ENCODE results near the gene CSDE1.
"Not testable (repeated sequence)": the region's sequence is repeated elsewhere in the genome, so short reads cannot be mapped to it uniquely, and the experiment has no call there.

The CSDE1 gene

DNA sequence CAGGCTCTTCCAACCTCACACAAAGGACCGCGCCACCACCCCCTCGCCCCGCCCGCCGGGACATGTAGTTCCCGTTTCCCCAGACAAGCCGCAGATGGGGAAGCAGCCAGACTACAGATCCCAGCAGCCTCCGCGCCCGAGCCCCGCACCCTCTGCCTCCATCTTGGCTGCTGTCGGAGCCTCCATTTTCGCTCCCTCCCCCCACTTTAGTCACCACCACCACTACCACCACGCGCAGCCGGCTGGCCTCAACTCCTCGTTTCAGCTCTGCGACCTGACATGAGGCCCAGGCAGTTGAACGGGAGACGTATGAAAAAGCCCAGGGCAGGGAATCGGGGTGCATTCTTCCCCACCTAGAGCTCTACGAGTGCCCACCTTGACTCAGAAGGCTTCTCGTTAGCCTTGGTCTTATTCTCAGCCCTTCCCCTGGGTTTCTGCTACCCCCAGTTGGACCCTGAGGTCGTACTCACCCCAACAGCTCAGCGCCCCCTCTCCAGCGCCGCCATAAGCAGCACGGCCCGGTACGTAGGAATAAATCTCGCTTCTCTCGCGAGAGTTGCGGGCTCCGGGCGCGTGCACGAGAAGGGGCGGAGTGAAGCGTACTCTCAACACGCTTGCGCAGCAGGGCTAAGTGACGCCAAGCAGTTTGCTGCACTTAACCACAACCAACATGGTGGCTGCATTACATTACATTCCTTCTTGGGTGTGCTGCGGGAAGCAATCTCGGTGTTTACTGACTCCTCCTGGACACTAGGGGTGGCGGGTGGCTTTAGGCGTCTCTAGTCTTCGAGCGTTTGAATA, at the start of gene CSDE1:
Gene CSDE1, minus strand, starts transcription at position 530 of the 801 bp plus-strand sequence. CDS start 18,094 bp downstream, outside the sequence.
- peak; percentile 99 for DNase-seq (ENCODE audit: low read depth)
- peak within 1 kb of the TSS; percentile 100 for H3K4me3 ChIP-seq (ENCODE audit: low read depth, low read length)
- peak; percentile 60 for TF ChIP-seq CTCF (conservative IDR thresholded peaks at IDR 0.05; ENCODE audit: low read depth, low read length)

DNA sequence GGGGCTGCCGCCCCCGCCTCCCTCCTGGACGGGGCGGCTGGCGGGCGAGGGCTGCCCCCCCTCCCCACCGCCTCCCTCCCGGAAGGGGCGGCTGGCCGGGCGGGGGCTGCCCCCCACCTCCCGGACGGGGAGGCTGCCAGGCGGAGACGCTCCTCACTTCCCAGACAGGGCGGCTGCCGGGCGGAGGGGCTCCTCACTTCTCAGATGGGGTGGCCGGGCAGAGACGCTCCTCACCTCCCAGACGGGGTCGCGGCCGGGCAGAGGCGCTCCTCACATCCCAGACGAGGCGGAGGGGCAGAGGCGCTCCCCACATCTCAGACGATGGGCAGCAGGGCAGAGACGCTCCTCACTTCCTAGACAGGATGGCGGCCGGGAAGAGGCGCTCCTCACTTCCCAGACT, 46.7 kb upstream of the CSDE1 start:
- not testable (repeated sequence) for DNase-seq (ENCODE audit: low read depth)

DNA sequence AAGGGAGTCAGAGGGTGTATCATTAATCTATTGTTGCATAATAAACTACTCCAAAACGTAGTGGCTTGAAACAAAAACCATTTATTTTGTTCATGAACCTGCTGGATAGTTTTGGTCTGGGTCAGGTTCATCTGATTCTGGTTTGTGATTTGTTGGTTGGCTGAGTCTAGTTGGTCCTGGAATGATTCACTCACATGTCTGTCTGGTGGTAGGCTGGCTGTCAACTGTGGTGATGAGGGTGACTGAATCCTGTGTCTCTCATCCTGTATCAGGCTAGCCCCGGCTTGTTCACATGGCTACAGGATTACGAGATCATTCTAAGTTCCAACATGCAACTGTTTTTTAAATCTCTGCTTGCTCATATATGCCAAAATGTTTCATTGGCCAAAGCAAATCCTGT, 45.2 kb upstream of the CSDE1 start:
- no peak overlapping the region for H3K4me3 ChIP-seq (ENCODE audit: low read depth, low read length)
- no peak for TF ChIP-seq CTCF (conservative IDR thresholded peaks at IDR 0.05; ENCODE audit: low read depth, low read length)
- DNase-seq (ENCODE audit: low read depth), result no peak

More for the DNA sequence above, 46.7 kb upstream of the CSDE1 start:
- H3K4me3 ChIP-seq (ENCODE audit: low read depth, low read length), result not testable (repeated sequence)

GRCh38 chr1:114794038-114794437, 36.3 kb upstream of the CSDE1 start:
- DNase-seq (ENCODE audit: low read depth), result no peak
- no peak for TF ChIP-seq CTCF (conservative IDR thresholded peaks at IDR 0.05; ENCODE audit: low read depth, low read length)
- no peak overlapping the region for H3K4me3 ChIP-seq (ENCODE audit: low read depth, low read length)

DNA sequence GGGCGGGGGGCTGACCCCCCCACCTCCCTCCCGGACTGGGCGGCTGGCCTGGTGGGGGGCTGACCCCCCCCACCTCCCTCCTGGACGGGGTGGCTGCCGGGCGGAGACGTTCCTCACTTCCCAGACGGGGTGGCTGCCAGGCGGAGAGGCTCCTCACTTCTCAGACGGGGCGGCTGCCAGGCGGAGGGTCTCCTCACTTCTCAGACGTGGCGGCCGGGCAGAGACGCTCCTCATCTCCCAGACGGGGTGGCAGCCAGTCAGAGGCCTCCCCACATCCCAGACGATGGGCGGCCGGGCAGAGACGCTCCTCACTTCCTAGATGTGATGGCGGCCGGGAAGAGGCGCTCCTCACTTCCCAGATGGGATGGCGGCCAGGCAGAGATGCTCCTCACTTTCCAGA, 32.8 kb upstream of the CSDE1 start:
- DNase-seq (ENCODE audit: low read depth); H3K4me3 ChIP-seq (ENCODE audit: low read depth, low read length): not testable (repeated sequence)

- not testable (repeated sequence) for DNase-seq (ENCODE audit: low read depth); H3K4me3 ChIP-seq (ENCODE audit: low read depth, low read length)
These were observed 28.7 kb upstream of the CSDE1 start for GRCh38 chr1:114786440-114786839.

- no peak for TF ChIP-seq CTCF (conservative IDR thresholded peaks at IDR 0.05; ENCODE audit: low read depth, low read length)
- no peak overlapping the region for H3K4me3 ChIP-seq (ENCODE audit: low read depth, low read length)
- no peak for DNase-seq (ENCODE audit: low read depth)
These were observed 24.7 kb upstream of the CSDE1 start for GRCh38 chr1:114782476-114782875.

- DNase-seq (ENCODE audit: low read depth), result peak; percentile 98
- H3K4me3 ChIP-seq (ENCODE audit: low read depth, low read length), result peak within 1 kb of the TSS; percentile 90
- TF ChIP-seq CTCF (conservative IDR thresholded peaks at IDR 0.05; ENCODE audit: low read depth, low read length), result peak; percentile 5
These were observed 22.8 kb upstream of the CSDE1 start, which contains the start of gene SIKE1 for GRCh38 chr1:114780344-114781226. TSS of gene SIKE1 (minus strand) at chr1:114780685. CDS start at chr1:114780607, 78 bp downstream.

Measured in choroid plexus epithelial cell (primary cell).